HG02840 (cell line): Measurements from ENCODE around the gene TSHZ2.
"Not testable (repeated sequence)": the region's sequence is repeated elsewhere in the genome, so short reads cannot be mapped to it uniquely, and the experiment has no call there.

ENCODE experiments used
- ATAC-seq: cut with Tn5 transposase; IDR thresholded peaks from one replicate; pipeline ENCODE4 v1.9.1; 2021; ENCODE audit warnings: mild to moderate bottlenecking, moderate library complexity, moderate number of reproducible peaks; ENCODE audit not compliant: unreplicated experiment, low FRiP score

Gene TSHZ2

DNA sequence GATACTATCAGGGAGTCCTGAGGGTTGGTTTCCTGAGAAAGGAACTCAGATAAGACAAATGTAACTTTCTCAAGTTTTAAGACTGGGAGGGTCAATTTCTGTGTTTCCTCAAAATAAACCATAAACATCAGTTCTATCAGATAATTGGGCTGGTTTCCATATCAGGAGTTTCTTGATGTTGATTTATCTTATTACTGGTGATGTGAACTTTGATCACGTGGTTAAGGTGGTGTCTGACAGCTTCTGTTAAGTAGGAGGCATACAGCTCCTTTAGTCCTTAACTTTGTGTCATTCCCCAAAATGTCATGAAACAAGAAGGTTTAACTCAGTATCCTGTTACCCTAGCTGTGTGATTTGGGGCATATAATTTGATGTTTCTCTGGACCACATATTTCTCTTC, 476.3 kb downstream of the TSHZ2 start:
- ATAC-seq = no peak

GRCh38 chr20:53448875-53449274, 476.7 kb downstream of the TSHZ2 start:
- ATAC-seq = no peak

GRCh38 chr20:53453076-53453475, 480.9 kb downstream of the TSHZ2 start:
- ATAC-seq = no peak

GRCh38 chr20:53454675-53455276, 482.6 kb downstream of the TSHZ2 start:
- no peak for ATAC-seq

GRCh38 chr20:53463101-53463972, 491.2 kb downstream of the TSHZ2 start:
- no peak for ATAC-seq

DNA sequence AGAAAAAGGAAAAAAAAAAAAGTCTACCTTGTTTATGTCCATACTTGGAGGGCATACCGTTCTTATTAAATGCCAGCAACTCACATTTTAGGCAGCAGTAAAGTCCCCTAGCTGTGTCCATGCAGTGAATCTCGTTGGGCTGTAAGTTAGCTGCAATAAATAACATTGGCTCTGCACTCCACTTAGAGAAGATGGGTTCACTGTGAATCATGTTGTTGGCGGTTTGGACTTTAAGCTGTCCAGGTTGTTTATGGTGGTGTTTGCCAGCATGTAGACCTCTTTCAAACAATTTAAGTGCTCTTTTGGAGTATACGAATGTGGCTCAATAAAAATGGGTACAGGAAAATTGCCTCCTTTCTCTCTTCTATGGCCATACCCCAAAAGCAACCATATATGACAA, 494.1 kb downstream of the TSHZ2 start:
- no peak for ATAC-seq

GRCh38 chr20:53468587-53468986, 496.4 kb downstream of the TSHZ2 start:
- ATAC-seq = no peak

GRCh38 chr20:53472859-53473258, 500.7 kb downstream of the TSHZ2 start:
- ATAC-seq = not testable (repeated sequence)

DNA sequence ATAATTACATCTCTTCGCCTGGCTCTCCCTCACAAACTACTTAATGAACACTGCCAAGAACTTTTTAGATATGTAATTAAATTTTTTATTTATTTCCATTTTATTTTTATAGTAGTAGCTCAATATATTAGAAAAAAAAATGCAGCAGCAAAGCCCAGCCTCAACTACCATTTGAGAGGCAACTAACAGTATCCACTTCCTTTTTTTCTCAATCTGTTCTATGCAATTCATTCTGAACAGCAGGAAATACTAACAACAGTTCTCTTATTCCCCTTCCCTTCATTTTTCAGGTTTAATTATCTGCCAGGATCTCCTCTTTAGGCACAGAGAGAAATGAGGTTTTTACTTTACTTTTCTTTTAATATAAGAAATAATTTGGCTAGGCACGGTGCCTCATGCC, 508.8 kb downstream of the TSHZ2 start:
- ATAC-seq = no peak

DNA sequence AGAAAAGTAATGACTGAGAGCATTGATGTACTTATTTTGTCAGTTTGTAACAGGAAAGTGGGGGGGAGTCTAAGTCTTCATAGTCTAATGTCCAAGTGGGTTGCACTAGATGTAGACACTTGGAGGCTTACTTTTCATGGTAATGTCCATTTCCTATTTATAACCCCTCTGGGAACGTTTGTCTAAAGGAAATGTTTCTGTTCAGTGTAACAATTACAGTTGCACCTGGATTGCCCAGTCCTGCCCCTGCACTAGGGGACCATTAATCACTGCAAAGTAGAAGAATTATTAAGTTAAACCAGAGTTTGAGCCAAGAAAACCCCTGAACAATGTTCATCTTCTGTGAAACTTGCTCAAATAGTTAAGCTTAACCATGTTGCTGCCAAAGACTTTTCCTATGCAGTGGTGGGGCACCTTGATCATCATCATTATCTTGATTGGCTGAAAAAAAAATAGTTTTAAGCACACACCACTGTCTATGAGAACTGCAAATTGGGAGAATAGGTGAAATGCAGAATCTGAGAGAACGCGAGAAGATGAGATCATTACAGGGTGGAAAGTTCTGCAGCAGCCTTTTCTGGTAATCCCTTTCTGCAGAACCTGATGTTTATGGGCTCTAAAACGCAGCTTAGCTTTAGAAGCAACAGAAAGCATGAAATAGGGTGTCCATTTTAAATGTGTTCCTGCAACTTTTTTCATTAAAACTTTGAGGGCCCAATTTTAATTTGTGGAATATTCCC, 515.5 kb downstream of the TSHZ2 start:
- no peak for ATAC-seq

DNA sequence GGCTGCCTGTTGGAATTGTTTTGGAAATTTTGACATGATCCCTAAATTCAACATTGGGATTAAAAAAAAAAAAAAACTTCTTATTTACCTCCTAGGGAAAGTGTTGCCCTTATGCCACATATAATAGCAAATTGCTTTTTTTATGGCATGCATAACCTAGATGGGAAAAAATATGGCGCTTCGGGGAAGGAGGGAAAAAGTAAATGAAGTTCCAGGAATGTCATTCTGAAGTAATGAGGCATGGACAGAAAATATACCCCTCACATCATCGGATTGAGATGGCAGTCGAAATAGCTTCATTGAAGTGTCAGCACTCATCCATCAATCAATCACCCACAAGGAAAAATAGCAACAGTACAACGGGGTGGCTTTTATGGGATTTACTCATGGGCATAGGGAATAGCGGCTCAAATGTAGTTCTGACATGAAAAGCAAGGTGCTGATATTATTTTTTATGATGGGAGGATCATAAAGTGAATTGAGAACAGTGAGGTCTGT, 516.7 kb downstream of the TSHZ2 start:
- no peak for ATAC-seq

GRCh38 chr20:53489528-53489927, 517.4 kb downstream of the TSHZ2 start:
- no peak for ATAC-seq

DNA sequence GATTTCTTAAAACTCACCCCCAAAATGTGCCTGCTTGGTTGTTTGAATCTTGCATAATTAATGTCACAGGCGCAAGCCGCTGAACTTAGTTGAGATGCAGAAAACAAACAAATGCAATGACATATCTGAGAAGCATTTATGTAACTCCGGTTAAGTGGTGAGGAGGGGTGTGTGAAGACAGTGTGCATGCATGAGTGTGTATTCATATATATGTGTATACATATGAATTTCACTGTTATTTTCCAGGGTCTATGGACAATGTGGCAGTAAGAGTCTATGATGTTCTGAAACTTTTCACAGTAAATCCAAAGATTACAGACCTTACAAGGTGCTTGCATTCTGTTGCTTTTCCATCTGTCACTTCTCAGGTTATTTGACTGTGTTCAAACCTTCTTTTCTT, 518.5 kb downstream of the TSHZ2 start:
- ATAC-seq = no peak

GRCh38 chr20:53491462-53491861, 519.3 kb downstream of the TSHZ2 start:
- no peak for ATAC-seq

DNA sequence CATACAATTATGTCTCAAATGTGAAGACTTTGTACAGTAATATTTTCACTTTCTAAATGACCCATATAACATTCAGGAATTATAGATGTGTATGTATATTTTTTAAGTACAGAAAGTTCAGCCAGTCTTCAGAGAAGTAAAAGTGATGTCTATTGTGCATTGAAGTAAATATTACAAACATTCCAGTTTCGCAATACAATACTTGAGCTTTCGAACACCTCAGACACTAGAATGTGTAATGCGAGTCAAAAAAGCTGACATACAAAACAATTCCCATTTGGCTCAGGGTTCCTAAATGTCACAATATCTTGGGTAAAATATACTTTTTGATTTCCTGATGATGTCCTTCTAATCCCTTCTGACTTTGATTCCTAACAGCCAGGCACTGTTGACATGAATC, 520.1 kb downstream of the TSHZ2 start:
- ATAC-seq = no peak

GRCh38 chr20:53493311-53493857, 521.2 kb downstream of the TSHZ2 start:
- ATAC-seq = no peak

DNA sequence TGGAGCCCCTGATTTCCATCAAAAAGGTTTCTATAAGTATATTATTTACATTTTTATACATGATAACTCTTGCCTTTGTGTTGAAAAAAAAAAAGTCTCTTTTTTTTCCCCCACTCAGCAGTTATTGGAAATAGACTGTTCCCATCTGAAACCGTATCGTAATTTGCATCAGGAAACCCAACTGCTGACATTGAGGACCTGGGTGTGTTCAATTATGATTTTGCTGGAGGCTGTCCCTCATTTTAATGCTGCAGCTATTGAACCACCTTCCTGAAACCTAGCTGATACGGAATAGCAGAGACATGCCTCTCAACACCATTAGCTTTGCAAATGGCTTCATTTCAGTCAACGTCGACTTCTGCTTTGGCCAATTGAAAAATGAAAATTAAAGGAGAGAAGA, 522.6 kb downstream of the TSHZ2 start:
- ATAC-seq = no peak

DNA sequence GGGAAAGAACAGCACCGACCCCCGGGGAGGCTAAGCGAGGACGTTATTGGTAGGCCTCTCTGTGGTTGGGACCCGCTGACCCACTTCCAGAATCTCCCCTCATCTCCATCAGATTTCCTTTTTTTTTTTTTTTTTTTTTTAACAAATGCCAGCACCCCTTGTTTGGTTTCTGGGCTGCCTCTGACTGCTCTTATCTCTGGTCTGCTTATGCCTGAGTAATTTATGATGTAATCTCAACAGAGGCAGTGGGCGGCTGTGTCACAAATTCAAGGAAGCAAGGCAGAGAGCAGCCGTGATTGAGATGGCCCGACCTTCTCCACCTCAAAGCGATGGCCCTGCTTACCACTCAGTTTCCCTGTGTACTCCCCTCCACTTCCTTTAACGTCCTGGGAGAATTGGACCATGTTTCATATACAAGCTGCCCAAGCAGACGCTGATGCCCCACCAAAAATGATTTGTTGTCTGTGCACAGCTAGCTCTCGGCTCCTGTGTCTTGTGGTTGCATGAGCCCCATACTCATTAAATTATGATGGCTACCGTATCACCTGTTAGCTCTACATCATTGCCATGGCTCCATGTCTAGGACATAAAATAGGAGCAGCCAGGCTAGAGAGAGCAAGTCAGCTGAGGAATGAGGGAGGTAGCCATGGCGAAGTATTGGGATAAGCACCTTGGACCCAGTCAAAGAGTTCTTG, 523.4 kb downstream of the TSHZ2 start:
- no peak for ATAC-seq

DNA sequence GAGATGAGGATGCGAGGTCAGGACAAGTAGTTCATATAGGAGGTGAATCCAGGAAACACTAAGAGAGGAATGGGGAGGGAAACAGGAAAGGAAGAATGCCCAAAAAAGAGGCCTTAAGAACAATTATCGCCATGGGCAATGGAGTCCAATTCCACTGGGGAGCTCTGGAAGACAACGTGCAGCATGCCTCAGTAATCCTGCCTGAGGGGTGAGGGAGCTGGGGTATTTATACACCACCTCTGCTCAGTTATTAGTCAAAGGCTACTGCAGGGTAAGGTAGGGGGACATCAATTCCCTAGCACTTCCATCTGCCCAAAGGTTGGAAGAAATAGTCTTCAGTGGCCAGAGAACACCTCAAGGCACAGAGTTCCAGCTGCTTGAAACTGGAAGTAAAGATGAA, 525.1 kb downstream of the TSHZ2 start:
- no peak for ATAC-seq

DNA sequence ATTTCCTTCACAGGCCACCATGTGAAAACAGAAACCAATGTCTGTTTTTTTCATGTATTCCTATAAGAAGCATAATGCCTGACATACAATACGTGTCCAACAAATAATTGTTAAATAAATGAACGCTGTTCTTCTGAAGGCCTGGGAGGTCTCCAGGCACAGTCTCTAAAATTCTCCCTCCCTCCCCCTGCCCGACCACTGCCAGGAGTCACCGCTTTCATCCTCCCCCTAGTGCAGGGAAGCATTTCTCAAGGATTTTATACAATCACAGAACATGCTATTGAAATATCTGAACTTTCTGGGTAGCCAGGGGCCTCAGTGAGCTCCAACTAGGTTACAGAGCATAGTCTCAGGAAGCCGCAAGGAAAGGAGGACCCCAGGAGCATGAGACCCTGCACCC, 526.2 kb downstream of the TSHZ2 start:
- ATAC-seq = no peak
